Stimulated activated naive B cell treated with anti-CD40 and anti-IgM and Interleukin-4, amounts not matched to agents 10 μg/mL and 1 μg/mL and 100 μg/mL, for 72 hours (primary cell): ENCODE data around the gene EIF4E1B.

Source experiments
- ATAC-seq, 2 donors: fragments of 150-1000 bp; cut with Tn5 transposase; replicated peaks; 2 replicates each; pipeline ENCODE4 v1.10.0; 2021; ENCODE audit warnings: moderate library complexity in 1 of 2
- DNase-seq: peaks from one replicate; pipeline ENCODE4 v3.0.0; 2021
- H3K27ac Mint-ChIP-seq: one replicate; pipeline ENCODE4 v1.8.0; 2022; ENCODE audit warnings: mild to moderate bottlenecking, mixed read lengths
- H3K27me3 Mint-ChIP-seq, 2 donors: one replicate each; pipeline ENCODE4 v1.8.0; 2022; ENCODE audit warnings: mixed read lengths in 2 of 2
- H3K36me3 Mint-ChIP-seq, 2 donors: one replicate each; pipeline ENCODE4 v1.8.0; 2022; ENCODE audit warnings: mixed read lengths in 2 of 2, mild to moderate bottlenecking in 1 of 2
- H3K4me1 Mint-ChIP-seq, 2 donors: one replicate each; pipeline ENCODE4 v1.8.0; 2022; ENCODE audit warnings: mixed read lengths in 2 of 2, mild to moderate bottlenecking in 1 of 2
- H3K4me3 Mint-ChIP-seq, 2 donors: one replicate each; pipeline ENCODE4 v1.8.0; 2022; ENCODE audit warnings: mild to moderate bottlenecking in 2 of 2, mixed read lengths in 2 of 2, moderate library complexity in 1 of 2
- H3K9me3 Mint-ChIP-seq, 2 donors: one replicate each; pipeline ENCODE4 v1.8.0; 2022; ENCODE audit warnings: mixed read lengths in 2 of 2, mild to moderate bottlenecking in 1 of 2

The EIF4E1B gene

GRCh38 chr5:176652136-176652535 lies 21.7 kb downstream of the EIF4E1B start:
- H3K27ac Mint-ChIP-seq, result peak overlapping the region; percentile 59
- peaks cover 14 to 42% of the 10 kb centered on the region in 2 donors for H3K36me3 Mint-ChIP-seq
- H3K9me3 Mint-ChIP-seq, result no peaks in the 10 kb centered on the region
- H3K27me3 Mint-ChIP-seq, result no peaks in the 10 kb centered on the region
- no peak overlapping the region for H3K4me3 Mint-ChIP-seq
- ATAC-seq (no peak), DNase-seq (no peak)
- peaks cover 39 to 71% of the 10 kb centered on the region in 2 donors for H3K4me1 Mint-ChIP-seq

- Mint-ChIP-seq H3K27me3 (no peaks in the 10 kb centered on the region), H3K4me3 (peak overlapping the region; percentile 3 to 14), H3K27ac (peak overlapping the region; percentile 39), H3K4me1 (peaks cover 43 to 74% of the 10 kb centered on the region in 2 donors), H3K9me3 (no peaks in the 10 kb centered on the region), H3K36me3 (peaks cover 17 to 42% of the 10 kb centered on the region in 2 donors)
- ATAC-seq, result peak; percentile 78 to 82
- peak; percentile 61 for DNase-seq
Observed at GRCh38 chr5:176653401-176654385, 23.2 kb downstream of the EIF4E1B start.

GRCh38 chr5:176654856-176655255 lies 24.4 kb downstream of the EIF4E1B start:
- H3K27me3 Mint-ChIP-seq, result no peaks in the 10 kb centered on the region
- no peaks in the 10 kb centered on the region for H3K9me3 Mint-ChIP-seq
- H3K36me3 Mint-ChIP-seq, result peaks cover 17 to 41% of the 10 kb centered on the region in 2 donors
- H3K4me1 Mint-ChIP-seq, result peaks cover 43 to 75% of the 10 kb centered on the region in 2 donors
- H3K27ac Mint-ChIP-seq, result no peak overlapping the region
- ATAC-seq (no peak), DNase-seq (no peak)
- H3K4me3 Mint-ChIP-seq, result no peak overlapping the region

GRCh38 chr5:176656467-176656990 lies 26.1 kb downstream of the EIF4E1B start:
- Mint-ChIP-seq H3K9me3 (no peaks in the 10 kb centered on the region), H3K27ac (no peak overlapping the region), H3K4me1 (peaks cover 37 to 71% of the 10 kb centered on the region in 2 donors), H3K4me3 (no peak overlapping the region), H3K36me3 (peaks cover 17 to 29% of the 10 kb centered on the region in 2 donors), H3K27me3 (peaks cover 0 to under 1% of the 10 kb centered on the region in 2 donors)
- ATAC-seq (no peak), DNase-seq (no peak)

- peaks cover 28 to 56% of the 10 kb centered on the region in 2 donors for H3K4me1 Mint-ChIP-seq
Observed at GRCh38 chr5:176658007-176658599, 27.6 kb downstream of the EIF4E1B start.

GRCh38 chr5:176658817-176659511 lies 28.5 kb downstream of the EIF4E1B start:
- Mint-ChIP-seq H3K4me1 (peaks cover 21 to 47% of the 10 kb centered on the region in 2 donors), H3K27me3 (peaks cover 11 to 14% of the 10 kb centered on the region in 2 donors), H3K9me3 (no peaks in the 10 kb centered on the region), H3K27ac (peak overlapping the region; percentile 11), H3K36me3 (peaks cover 11 to 20% of the 10 kb centered on the region in 2 donors), H3K4me3 (peak overlapping the region; percentile 72 to 80)
- DNase-seq, result no peak
- peak; percentile 36 to 40 for ATAC-seq

More at GRCh38 chr5:176658007-176658599, 27.6 kb downstream of the EIF4E1B start:
- ATAC-seq (peak; percentile 61 to 64), DNase-seq (peak; percentile 47)
- H3K9me3 Mint-ChIP-seq, result no peaks in the 10 kb centered on the region
- peaks cover 17 to 28% of the 10 kb centered on the region in 2 donors for H3K36me3 Mint-ChIP-seq
- no peak overlapping the region for H3K27ac Mint-ChIP-seq
- H3K27me3 Mint-ChIP-seq, result peaks cover 3 to 7% of the 10 kb centered on the region in 2 donors
- peak overlapping the region; percentile 72 to 80 for H3K4me3 Mint-ChIP-seq

DNA sequence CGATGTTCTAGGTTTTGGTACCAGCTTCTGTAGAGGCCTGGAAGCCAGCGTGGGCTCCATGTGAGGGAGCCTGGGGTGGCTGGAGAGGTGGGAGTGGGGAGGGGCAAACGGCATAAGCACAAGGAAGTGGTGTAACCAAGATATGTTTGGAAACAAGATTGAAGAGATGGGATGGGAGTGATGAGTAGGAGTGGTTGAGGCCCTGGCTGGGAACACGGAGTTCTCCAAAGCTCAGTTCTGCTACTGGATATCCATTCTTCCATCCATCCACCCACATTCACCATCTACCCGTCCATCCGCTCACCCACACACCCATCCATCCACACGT lies 29.0 kb downstream of the EIF4E1B start:
- Mint-ChIP-seq H3K4me3 (peak overlapping the region in 1 of 2 donors; percentile 80), H3K27me3 (peaks cover 16 to 19% of the 10 kb centered on the region in 2 donors), H3K36me3 (peaks cover 11 to 20% of the 10 kb centered on the region in 2 donors), H3K27ac (no peak overlapping the region), H3K4me1 (peaks cover 21 to 42% of the 10 kb centered on the region in 2 donors), H3K9me3 (no peaks in the 10 kb centered on the region)
- ATAC-seq (no peak), DNase-seq (no peak)

GRCh38 chr5:176659860-176660461 lies 29.5 kb downstream of the EIF4E1B start:
- DNase-seq (no peak), ATAC-seq (no peak)
- H3K27ac Mint-ChIP-seq, result no peak overlapping the region
- peak overlapping the region in 1 of 2 donors; percentile 26 for H3K4me3 Mint-ChIP-seq
- peaks cover 21 to 37% of the 10 kb centered on the region in 2 donors for H3K4me1 Mint-ChIP-seq
- H3K36me3 Mint-ChIP-seq, result peaks cover 9 to 16% of the 10 kb centered on the region in 2 donors
- H3K27me3 Mint-ChIP-seq, result peaks cover 21 to 24% of the 10 kb centered on the region in 2 donors
- no peaks in the 10 kb centered on the region for H3K9me3 Mint-ChIP-seq

GRCh38 chr5:176660530-176660859 lies 30.0 kb downstream of the EIF4E1B start:
- Mint-ChIP-seq H3K27me3 (peaks cover 26 to 30% of the 10 kb centered on the region in 2 donors), H3K27ac (peak overlapping the region; percentile 56), H3K4me1 (peaks cover 21 to 35% of the 10 kb centered on the region in 2 donors), H3K4me3 (peak overlapping the region in 1 of 2 donors; percentile 14), H3K36me3 (peaks cover 4 to 11% of the 10 kb centered on the region in 2 donors), H3K9me3 (no peaks in the 10 kb centered on the region)
- DNase-seq (no peak), ATAC-seq (peak; percentile 58 to 62)

DNA sequence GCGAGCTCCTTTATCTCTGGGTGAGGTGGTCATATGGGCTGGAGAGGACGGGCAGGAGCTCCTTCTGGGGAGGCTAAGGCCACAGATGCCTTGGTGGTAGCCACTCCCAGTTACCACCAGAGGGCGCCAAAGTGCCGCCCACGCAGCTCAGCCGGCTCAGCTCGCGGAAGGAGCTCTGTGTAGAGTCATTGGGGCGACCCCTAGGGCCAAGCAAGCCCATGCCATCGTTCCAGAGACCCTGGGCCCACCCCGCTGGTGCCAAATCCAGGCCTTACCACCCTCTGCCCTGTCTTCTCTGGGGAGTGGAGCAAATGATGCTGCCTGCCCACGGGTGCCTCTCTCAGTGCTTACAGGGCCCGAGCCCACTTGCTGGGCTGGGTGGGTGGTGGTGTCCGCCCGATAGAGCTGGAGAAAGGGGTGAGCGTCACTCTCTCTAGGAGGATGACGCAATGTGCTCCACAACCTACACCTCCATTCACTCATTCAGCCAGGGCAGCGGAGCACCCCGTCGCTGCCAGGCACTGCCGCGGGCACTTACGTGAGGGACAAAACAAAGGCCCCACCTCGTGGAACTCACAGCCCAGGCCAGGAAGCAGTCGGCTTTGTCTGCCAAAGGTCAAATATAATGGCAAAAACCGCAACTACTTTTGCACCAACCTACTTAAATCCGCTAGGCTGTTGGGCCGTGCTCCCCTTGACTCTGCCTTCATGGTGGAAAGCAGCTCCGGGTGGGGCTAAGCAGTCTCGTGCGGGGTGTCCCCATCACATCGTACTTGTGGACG lies 30.6 kb downstream of the EIF4E1B start:
- no peak overlapping the region for H3K4me3 Mint-ChIP-seq
- ATAC-seq (peak; percentile 87 to 88), DNase-seq (peak; percentile 66)
- H3K36me3 Mint-ChIP-seq, result peaks cover 4 to 10% of the 10 kb centered on the region in 2 donors
- H3K9me3 Mint-ChIP-seq, result no peaks in the 10 kb centered on the region
- H3K27ac Mint-ChIP-seq, result peak overlapping the region; percentile 56
- H3K27me3 Mint-ChIP-seq, result peaks cover 30 to 31% of the 10 kb centered on the region in 2 donors
- H3K4me1 Mint-ChIP-seq, result peaks cover 21 to 35% of the 10 kb centered on the region in 2 donors

GRCh38 chr5:176661676-176662075 lies 31.2 kb downstream of the EIF4E1B start:
- DNase-seq (no peak), ATAC-seq (no peak)
- peaks cover 21 to 35% of the 10 kb centered on the region in 2 donors for H3K4me1 Mint-ChIP-seq
- no peaks in the 10 kb centered on the region for H3K9me3 Mint-ChIP-seq
- H3K4me3 Mint-ChIP-seq, result no peak overlapping the region
- peaks cover 4 to 5% of the 10 kb centered on the region in 2 donors for H3K36me3 Mint-ChIP-seq
- H3K27ac Mint-ChIP-seq, result no peak overlapping the region
- peaks cover 34% of the 10 kb centered on the region in 2 donors for H3K27me3 Mint-ChIP-seq

DNA sequence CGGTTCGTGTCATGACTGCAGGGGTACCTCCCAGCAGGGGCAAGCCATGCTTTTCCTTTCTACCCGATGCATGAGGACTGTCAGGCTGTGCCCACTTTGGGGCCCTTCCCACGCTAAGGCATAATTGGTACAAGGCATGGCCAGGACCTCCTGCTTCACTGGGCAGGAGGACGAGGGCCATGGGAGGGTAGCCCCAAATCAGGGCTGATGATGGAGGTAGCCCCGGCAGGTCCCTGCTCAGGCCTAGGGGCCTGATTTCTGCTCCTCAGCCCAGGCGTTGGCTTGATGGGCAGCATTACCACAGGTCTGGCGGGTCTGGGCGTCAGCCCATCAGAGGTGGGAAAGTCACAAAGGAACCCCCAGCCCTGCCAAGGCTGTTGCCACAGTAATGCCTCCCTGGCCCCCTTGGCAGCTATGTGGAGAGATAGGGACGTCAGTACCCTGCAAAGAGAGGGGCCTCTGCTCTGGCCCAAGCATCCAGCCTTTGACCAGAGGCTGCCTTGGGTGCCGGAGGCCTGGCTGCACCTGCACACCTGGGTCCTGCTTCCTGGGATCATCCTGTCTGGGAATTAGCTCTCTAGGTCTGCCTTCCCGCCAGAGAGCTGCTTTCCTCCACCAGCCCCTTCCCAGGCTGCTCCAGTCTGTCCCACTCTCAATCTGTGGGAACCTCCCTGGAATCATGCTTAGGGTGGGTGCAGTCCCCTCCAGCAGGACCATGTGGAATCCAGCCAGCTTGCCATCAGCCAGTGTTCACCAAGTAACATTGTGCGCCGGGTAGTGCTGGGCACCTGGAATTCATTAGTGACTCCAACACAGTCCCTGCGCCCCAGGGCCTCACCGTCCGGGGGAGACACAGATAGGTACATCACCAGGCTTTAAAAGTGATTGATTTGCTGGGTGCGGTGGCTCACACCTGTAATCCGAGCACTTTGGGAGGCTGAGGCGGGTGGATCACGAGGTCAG lies 32.2 kb downstream of the EIF4E1B start:
- H3K36me3 Mint-ChIP-seq, result peaks cover 0 to 2% of the 10 kb centered on the region in 2 donors
- H3K9me3 Mint-ChIP-seq, result no peaks in the 10 kb centered on the region
- DNase-seq (no peak), ATAC-seq (no peak)
- peaks cover 39 to 40% of the 10 kb centered on the region in 2 donors for H3K27me3 Mint-ChIP-seq
- peaks cover 21 to 33% of the 10 kb centered on the region in 2 donors for H3K4me1 Mint-ChIP-seq
- no peak overlapping the region for H3K4me3 Mint-ChIP-seq
- H3K27ac Mint-ChIP-seq, result no peak overlapping the region
